ENCODE data around the gene SLC6A19. TPM values are rescaled to one million over a fixed set of nuclear protein-coding genes. Genes with fewer than 3 reads are reported as not detected.

SLC6A19 gene
- total RNA-seq, 1 donor from 2014 or later = not detected

GRCh38 chr5:1195916-1196315 lies 5.5 kb upstream of the SLC6A19 start:
- no peaks in the 10 kb centered on the region for H3K4me1 ChIP-seq
- no peaks in the 10 kb centered on the region for H3K9me3 ChIP-seq
- TF ChIP-seq, protein P1, sequence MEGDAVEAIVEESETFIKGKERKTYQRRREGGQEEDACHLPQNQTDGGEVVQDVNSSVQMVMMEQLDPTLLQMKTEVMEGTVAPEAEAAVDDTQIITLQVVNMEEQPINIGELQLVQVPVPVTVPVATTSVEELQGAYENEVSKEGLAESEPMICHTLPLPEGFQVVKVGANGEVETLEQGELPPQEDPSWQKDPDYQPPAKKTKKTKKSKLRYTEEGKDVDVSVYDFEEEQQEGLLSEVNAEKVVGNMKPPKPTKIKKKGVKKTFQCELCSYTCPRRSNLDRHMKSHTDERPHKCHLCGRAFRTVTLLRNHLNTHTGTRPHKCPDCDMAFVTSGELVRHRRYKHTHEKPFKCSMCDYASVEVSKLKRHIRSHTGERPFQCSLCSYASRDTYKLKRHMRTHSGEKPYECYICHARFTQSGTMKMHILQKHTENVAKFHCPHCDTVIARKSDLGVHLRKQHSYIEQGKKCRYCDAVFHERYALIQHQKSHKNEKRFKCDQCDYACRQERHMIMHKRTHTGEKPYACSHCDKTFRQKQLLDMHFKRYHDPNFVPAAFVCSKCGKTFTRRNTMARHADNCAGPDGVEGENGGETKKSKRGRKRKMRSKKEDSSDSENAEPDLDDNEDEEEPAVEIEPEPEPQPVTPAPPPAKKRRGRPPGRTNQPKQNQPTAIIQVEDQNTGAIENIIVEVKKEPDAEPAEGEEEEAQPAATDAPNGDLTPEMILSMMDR (IDR thresholded peaks at IDR 0.05) = no peak
- intact Hi-C loops (cut with DNase I) = no loop called here
- no peak overlapping the region for H3K27ac ChIP-seq
- no peak overlapping the region for H3K4me3 ChIP-seq
- no peak for DNase-seq
- peaks cover 9% of the 10 kb centered on the region for H3K27me3 ChIP-seq
- no peak for ATAC-seq
- H3K36me3 ChIP-seq = no peaks in the 10 kb centered on the region

GRCh38 chr5:1196562-1196961 lies 4.8 kb upstream of the SLC6A19 start:
- Histone ChIP-seq H3K36me3 (no peaks in the 10 kb centered on the region), H3K4me3 (no peak overlapping the region), H3K4me1 (no peaks in the 10 kb centered on the region), H3K9me3 (no peaks in the 10 kb centered on the region), H3K27me3 (peaks cover 7% of the 10 kb centered on the region), H3K27ac (no peak overlapping the region)
- DNase-seq = no peak
- TF ChIP-seq, protein P1 (IDR thresholded peaks at IDR 0.05) = no peak
- no peak for ATAC-seq
- intact Hi-C loops (cut with DNase I) = no loop called here

DNA sequence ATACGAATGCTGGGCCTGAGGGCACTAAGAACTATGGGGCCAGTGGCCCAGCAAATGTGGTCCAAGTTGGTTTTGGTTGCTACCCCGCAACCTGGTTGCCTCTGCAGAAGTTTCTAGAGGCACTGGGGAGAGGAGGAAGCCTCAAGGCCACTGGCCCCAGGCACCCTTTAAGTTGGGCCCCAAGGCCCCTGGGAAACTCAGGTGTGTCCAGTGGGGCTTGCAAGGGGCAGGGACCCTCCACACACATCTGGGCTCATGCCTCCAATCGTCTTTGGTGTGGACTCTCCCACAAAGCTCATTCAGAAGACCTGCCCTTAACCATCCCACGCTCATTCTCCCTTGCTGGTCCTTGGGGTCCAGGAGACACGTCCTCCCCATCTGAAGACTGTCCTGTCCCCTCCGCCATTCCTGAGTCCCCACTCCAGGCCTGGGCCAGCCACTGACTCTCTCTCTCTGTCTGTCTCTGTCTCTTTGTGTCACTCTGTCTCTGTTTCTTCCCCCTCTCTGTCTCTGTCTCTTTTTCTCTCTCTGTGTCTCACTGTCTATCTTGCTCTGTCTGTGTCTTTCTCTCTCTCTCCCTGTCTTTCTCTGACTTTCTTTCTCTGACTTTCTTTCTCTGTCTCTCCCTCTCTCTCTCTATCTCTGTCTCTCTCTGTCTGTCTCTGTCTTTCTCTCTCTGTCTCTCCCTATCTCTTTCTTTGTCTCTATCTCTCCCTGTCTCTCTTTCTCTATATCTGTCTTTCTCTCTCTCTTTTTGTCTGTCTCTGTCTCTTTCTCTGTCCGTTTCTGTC lies 3.3 kb upstream of the SLC6A19 start:
- Histone ChIP-seq H3K4me1 (no peaks in the 10 kb centered on the region), H3K4me3 (no peak overlapping the region), H3K9me3 (no peaks in the 10 kb centered on the region), H3K27me3 (peaks cover 7% of the 10 kb centered on the region), H3K27ac (no peak overlapping the region), H3K36me3 (no peaks in the 10 kb centered on the region)
- intact Hi-C loops (cut with DNase I) = no loop called here
- DNase-seq = no peak
- TF ChIP-seq, protein P1 (IDR thresholded peaks at IDR 0.05) = no peak
- ATAC-seq = no peak

- TF ChIP-seq, protein P1 (IDR thresholded peaks at IDR 0.05) = no peak
- no peak for DNase-seq
Observed at GRCh38 chr5:1199340-1199648, 2.1 kb upstream of the SLC6A19 start.

DNA sequence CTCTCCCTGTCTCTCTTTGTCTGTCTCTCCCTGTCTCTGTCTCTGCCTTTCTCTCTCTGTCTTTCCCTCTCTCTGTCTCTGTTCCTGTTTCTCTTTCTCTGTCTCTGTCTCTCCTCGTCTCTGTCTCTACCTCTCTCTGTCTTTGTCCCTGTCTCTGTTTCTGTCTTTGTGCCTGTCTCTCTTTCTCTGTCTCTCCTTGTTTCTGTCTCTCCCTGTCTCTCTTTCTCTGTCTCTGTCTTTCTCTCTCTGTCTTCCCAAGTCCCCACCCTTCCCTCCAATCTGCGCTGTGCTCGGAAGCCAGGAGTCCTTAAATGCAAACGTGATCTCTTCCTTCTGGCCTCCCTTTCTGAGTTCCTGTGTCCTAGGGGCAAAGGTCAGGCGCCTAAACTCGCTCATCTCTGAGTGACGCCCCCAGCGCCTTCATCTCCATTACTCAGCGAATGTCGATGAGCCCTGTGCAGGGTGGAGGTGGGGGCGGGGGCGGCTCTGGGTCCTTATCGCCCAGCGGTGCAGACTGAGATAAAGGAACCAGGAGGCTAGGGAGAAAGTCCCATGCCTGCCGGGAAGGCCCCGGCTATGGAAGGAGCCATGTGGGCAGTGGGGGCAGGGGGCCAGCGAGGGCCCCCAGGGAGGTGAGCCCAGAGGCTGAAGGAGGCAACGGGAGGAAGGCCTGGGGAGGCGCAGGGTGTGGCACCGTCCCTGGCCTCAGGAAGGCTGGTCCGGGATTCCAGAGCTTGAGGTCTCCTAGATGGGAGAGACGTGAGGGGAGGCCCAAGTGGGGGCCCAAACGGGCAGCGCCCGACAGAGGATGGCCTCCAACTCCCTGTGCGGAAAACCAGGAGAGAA lies 1.5 kb upstream of the SLC6A19 start:
- no peaks in the 10 kb centered on the region for H3K36me3 ChIP-seq
- ATAC-seq (no peak), DNase-seq (no peak)
- no peaks in the 10 kb centered on the region for H3K9me3 ChIP-seq
- H3K4me1 ChIP-seq = no peaks in the 10 kb centered on the region
- no peak overlapping the region for H3K27ac ChIP-seq
- TF ChIP-seq, protein P1 (IDR thresholded peaks at IDR 0.05) = no peak
- peaks cover 7% of the 10 kb centered on the region for H3K27me3 ChIP-seq
- intact Hi-C loops (cut with DNase I) = no loop called here
- no peak overlapping the region for H3K4me3 ChIP-seq

More at GRCh38 chr5:1199340-1199648, 2.1 kb upstream of the SLC6A19 start:
- intact Hi-C loops (cut with DNase I) = no loop called here
- Histone ChIP-seq H3K27ac (no peak overlapping the region), H3K27me3 (peaks cover 7% of the 10 kb centered on the region), H3K4me1 (no peaks in the 10 kb centered on the region), H3K9me3 (no peaks in the 10 kb centered on the region), H3K4me3 (no peak overlapping the region), H3K36me3 (no peaks in the 10 kb centered on the region)
- ATAC-seq = no peak
